ENCODE results near the gene NLRP10. TPM values are rescaled to one million over a fixed set of nuclear protein-coding genes. Genes with fewer than 3 reads are reported as not detected.

NLRP10 gene
- total RNA-seq, 1 experiment from 2014 or later = 0.96 TPM

DNA sequence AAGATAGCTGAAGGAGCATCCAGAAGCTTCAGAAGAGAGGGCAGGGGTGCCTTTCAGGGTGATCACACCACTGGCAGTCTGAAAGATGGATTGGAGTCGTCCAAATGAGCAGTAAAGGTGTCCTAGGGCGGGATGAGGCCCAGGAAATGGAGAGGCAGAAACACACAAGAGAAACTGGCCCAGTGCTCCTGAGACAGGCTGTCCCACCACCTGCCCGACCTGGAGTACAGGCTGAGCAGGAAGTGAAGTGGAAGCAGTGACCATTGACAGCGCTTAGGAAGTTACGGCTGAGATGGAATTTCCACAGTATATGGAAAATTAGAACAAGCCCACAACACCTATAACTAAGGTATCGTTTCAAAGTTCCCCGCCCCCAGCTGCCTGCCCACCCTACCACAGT, 37.9 kb upstream of the NLRP10 start:
- Histone ChIP-seq H4K20me1 (ENCODE audit: insufficient read depth) (no peaks in the 10 kb centered on the region), H3K4me2 (no peak overlapping the region), H3K4me3 (no peak overlapping the region), H3K4me1 (replicated peaks; ENCODE audit: insufficient read depth) (no peaks in the 10 kb centered on the region), H3F3A (ENCODE audit: insufficient read depth, low read depth) (peaks cover 2% of the 10 kb centered on the region; the same call in 1 of the 2 replicates), H3K9me3 (ENCODE audit: insufficient read depth, low read depth) (no peaks in the 10 kb centered on the region), H3K27ac (no peak overlapping the region), H2AFZ (no peak overlapping the region), H3K36me3 (ENCODE audit: low read depth) (no peaks in the 10 kb centered on the region), H3K9me2 (ENCODE audit: insufficient read depth) (no peaks in the 10 kb centered on the region), H3K79me2 (ENCODE audit: low read depth) (no peaks in the 10 kb centered on the region), H3K27me3 (ENCODE audit: insufficient read depth, low read depth) (no peaks in the 10 kb centered on the region)
- CTCF ChIA-PET = no interaction called here
- POLR2A ChIA-PET (ENCODE audit: unreplicated experiment) = no interaction called here
- BruUV-seq (replicated peaks) = no TSS peak
- DNase-seq = no peak
- TF ChIP-seq EZH2 (IDR thresholded peaks at IDR 0.05; ENCODE audit: low read depth) = no peak
- intact Hi-C loops (cut with micrococcal nuclease; ENCODE audit: unreplicated experiment) = loop anchor here (10.0 kb wide), 1 partner anchor 562 kb away; no protein-coding TSS in a partner anchor

GRCh38 chr11:8002676-8003075, 37.4 kb upstream of the NLRP10 start:
- H3K79me2 ChIP-seq (ENCODE audit: low read depth) = no peaks in the 10 kb centered on the region
- TF ChIP-seq, protein P1, sequence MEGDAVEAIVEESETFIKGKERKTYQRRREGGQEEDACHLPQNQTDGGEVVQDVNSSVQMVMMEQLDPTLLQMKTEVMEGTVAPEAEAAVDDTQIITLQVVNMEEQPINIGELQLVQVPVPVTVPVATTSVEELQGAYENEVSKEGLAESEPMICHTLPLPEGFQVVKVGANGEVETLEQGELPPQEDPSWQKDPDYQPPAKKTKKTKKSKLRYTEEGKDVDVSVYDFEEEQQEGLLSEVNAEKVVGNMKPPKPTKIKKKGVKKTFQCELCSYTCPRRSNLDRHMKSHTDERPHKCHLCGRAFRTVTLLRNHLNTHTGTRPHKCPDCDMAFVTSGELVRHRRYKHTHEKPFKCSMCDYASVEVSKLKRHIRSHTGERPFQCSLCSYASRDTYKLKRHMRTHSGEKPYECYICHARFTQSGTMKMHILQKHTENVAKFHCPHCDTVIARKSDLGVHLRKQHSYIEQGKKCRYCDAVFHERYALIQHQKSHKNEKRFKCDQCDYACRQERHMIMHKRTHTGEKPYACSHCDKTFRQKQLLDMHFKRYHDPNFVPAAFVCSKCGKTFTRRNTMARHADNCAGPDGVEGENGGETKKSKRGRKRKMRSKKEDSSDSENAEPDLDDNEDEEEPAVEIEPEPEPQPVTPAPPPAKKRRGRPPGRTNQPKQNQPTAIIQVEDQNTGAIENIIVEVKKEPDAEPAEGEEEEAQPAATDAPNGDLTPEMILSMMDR (conservative IDR thresholded peaks at IDR 0.05) = no peak
- no peak for TF ChIP-seq EZH2 (IDR thresholded peaks at IDR 0.05; ENCODE audit: low read depth)
- H2AFZ ChIP-seq = no peak overlapping the region
- DNase-seq = no peak
- no peak overlapping the region for H3K27ac ChIP-seq
- no peaks in the 10 kb centered on the region for H3K9me2 ChIP-seq (ENCODE audit: insufficient read depth)
- peaks cover 5% of the 10 kb centered on the region; the same call in 1 of the 2 replicates for H3F3A ChIP-seq (ENCODE audit: insufficient read depth, low read depth)
- ChIA-PET CTCF (no interaction called here), POLR2A (ENCODE audit: unreplicated experiment) (no interaction called here)
- H3K4me2 ChIP-seq = no peak overlapping the region
- no peaks in the 10 kb centered on the region for H4K20me1 ChIP-seq (ENCODE audit: insufficient read depth)
- no peak overlapping the region for H3K4me3 ChIP-seq
- intact Hi-C loops (cut with micrococcal nuclease; ENCODE audit: unreplicated experiment) = loop anchor here (10.0 kb wide), 1 partner anchor 562 kb away; no protein-coding TSS in a partner anchor
- no peaks in the 10 kb centered on the region for H3K9me3 ChIP-seq (ENCODE audit: insufficient read depth, low read depth)
- H3K4me1 ChIP-seq (replicated peaks; ENCODE audit: insufficient read depth) = no peaks in the 10 kb centered on the region
- H3K27me3 ChIP-seq (ENCODE audit: insufficient read depth, low read depth) = no peaks in the 10 kb centered on the region
- no TSS peak for BruUV-seq (replicated peaks)
- H3K36me3 ChIP-seq (ENCODE audit: low read depth) = no peaks in the 10 kb centered on the region

GRCh38 chr11:8000390-8000789, 35.1 kb upstream of the NLRP10 start:
- no peak for DNase-seq
- no peak for TF ChIP-seq EZH2 (IDR thresholded peaks at IDR 0.05; ENCODE audit: low read depth)
- TF ChIP-seq, protein P1 (conservative IDR thresholded peaks at IDR 0.05) = no peak
- Histone ChIP-seq H3K4me3 (no peak overlapping the region), H3K9me2 (ENCODE audit: insufficient read depth) (no peaks in the 10 kb centered on the region), H3K27me3 (ENCODE audit: insufficient read depth, low read depth) (no peaks in the 10 kb centered on the region), H4K20me1 (ENCODE audit: insufficient read depth) (no peaks in the 10 kb centered on the region), H3K79me2 (ENCODE audit: low read depth) (no peaks in the 10 kb centered on the region), H2AFZ (no peak overlapping the region), H3K4me2 (no peak overlapping the region), H3K27ac (no peak overlapping the region), H3K36me3 (ENCODE audit: low read depth) (0 out of 2 replicates have a peak, but pooled peaks cover 7% of the 10 kb centered on the region), H3F3A (ENCODE audit: insufficient read depth, low read depth) (peaks cover 5% of the 10 kb centered on the region; the same call in 1 of the 2 replicates), H3K9me3 (ENCODE audit: insufficient read depth, low read depth) (no peaks in the 10 kb centered on the region), H3K4me1 (replicated peaks; ENCODE audit: insufficient read depth) (no peaks in the 10 kb centered on the region)
- no TSS peak for BruUV-seq (replicated peaks)
- ChIA-PET CTCF (no interaction called here), POLR2A (ENCODE audit: unreplicated experiment) (no interaction called here)
- intact Hi-C loops (cut with micrococcal nuclease; ENCODE audit: unreplicated experiment) = loop anchor here (10.0 kb wide), 1 partner anchor 564 kb away; no protein-coding TSS in a partner anchor

DNA sequence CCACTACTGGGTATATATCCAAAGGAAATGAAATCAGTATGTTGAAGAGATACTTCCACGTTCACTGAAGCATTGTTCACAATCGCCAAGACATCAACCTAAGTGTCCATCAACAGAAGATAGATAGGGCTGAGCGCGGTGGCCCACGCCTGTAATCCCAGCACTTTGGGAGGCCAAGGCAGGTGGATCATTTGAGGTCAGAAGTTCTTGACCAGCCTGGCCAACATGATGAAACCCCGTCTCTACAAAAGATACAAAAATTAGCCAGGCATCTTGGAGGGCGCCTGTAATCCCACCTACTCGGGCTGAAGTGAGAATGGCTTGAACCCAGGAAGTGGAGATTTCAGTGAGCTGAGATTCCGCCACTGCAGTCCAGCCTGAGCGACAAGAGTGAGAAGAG, 34.5 kb upstream of the NLRP10 start:
- Histone ChIP-seq H3K27ac (no peak overlapping the region), H3K4me3 (no peak overlapping the region), H4K20me1 (ENCODE audit: insufficient read depth) (no peaks in the 10 kb centered on the region), H3K79me2 (ENCODE audit: low read depth) (no peaks in the 10 kb centered on the region), H3F3A (ENCODE audit: insufficient read depth, low read depth) (peaks cover 5% of the 10 kb centered on the region; the same call in 1 of the 2 replicates), H3K4me1 (replicated peaks; ENCODE audit: insufficient read depth) (no peaks in the 10 kb centered on the region), H3K27me3 (ENCODE audit: insufficient read depth, low read depth) (no peaks in the 10 kb centered on the region), H3K36me3 (ENCODE audit: low read depth) (peaks cover 12% of the 10 kb centered on the region; the same call in 1 of the 2 replicates), H3K9me3 (ENCODE audit: insufficient read depth, low read depth) (no peaks in the 10 kb centered on the region), H3K9me2 (ENCODE audit: insufficient read depth) (no peaks in the 10 kb centered on the region), H2AFZ (no peak overlapping the region), H3K4me2 (no peak overlapping the region)
- ChIA-PET CTCF (no interaction called here), POLR2A (ENCODE audit: unreplicated experiment) (no interaction called here)
- no peak for DNase-seq
- intact Hi-C loops (cut with micrococcal nuclease; ENCODE audit: unreplicated experiment) = loop anchor here (10.0 kb wide), 1 partner anchor 565 kb away; no protein-coding TSS in a partner anchor
- no TSS peak for BruUV-seq (replicated peaks)
- TF ChIP-seq, protein P1 (conservative IDR thresholded peaks at IDR 0.05) = no peak
- TF ChIP-seq EZH2 (IDR thresholded peaks at IDR 0.05; ENCODE audit: low read depth) = no peak

Measured in PC-9 (cell line).